ENCODE data around the gene EPSTI1.

- TF ChIP-seq EP300 (IDR thresholded peaks at IDR 0.05) (no peak), POLR2A (IDR thresholded peaks at IDR 0.05) (no peak)
Measured at GRCh38 chr13:43020794-43021193, 28.8 kb upstream of the EPSTI1 start.
